H9 (cell line): ENCODE data around the gene AKIRIN2. TPM values are rescaled to one million over a fixed set of nuclear protein-coding genes. Genes with fewer than 3 reads are reported as not detected.

Experiments
- DNase-seq: peaks from one replicate; pipeline ENCODE4 v3.0.0-alpha.2; 2017
- H2AFZ ChIP-seq: one replicate; pipeline ENCODE4 v1.6.1; 2013; ENCODE audit warnings: mild to moderate bottlenecking, low read length, control low read depth, moderate library complexity
- H2AK5ac ChIP-seq: 2 replicates; pipeline ENCODE4 v1.6.1; 2013; ENCODE audit warnings: low read length, control low read depth, mixed read lengths; ENCODE audit not compliant: insufficient read length
- H2BK120ac ChIP-seq: one replicate; pipeline ENCODE4 v1.6.1; 2013; ENCODE audit warnings: low read depth, mild to moderate bottlenecking, low read length, control low read depth, inconsistent platforms; ENCODE audit not compliant: poor library complexity, severe bottlenecking
- H2BK12ac ChIP-seq: 2 replicates; pipeline ENCODE4 v1.6.1; 2013; ENCODE audit warnings: low read length, control low read depth, mixed read lengths, low read depth; ENCODE audit not compliant: insufficient read length
- H2BK15ac ChIP-seq: 2 replicates; pipeline ENCODE4 v1.6.1; 2013; ENCODE audit warnings: low read depth, low read length, control low read depth
- H2BK20ac ChIP-seq: one replicate; pipeline ENCODE4 v1.6.1; 2013; ENCODE audit warnings: low read depth, mild to moderate bottlenecking, low read length, control low read depth, inconsistent platforms; ENCODE audit not compliant: poor library complexity, severe bottlenecking
- H2BK5ac ChIP-seq: 2 replicates; pipeline ENCODE4 v1.6.1; 2013; ENCODE audit warnings: low read length, control low read depth, mixed read lengths; ENCODE audit not compliant: insufficient read length
- H3K14ac ChIP-seq: 2 replicates; pipeline ENCODE4 v1.6.1; 2013; ENCODE audit warnings: low read length, control low read depth; ENCODE audit not compliant: insufficient read depth
- H3K18ac ChIP-seq: 2 replicates; pipeline ENCODE4 v1.6.1; 2013; ENCODE audit warnings: low read depth, mild to moderate bottlenecking, mixed read lengths, low read length, control low read depth; ENCODE audit not compliant: insufficient read length
- H3K23ac ChIP-seq: 2 replicates; pipeline ENCODE4 v1.6.1; 2013; ENCODE audit warnings: low read length, control low read depth, mixed read lengths, low read depth; ENCODE audit not compliant: insufficient read length
- H3K23me2 ChIP-seq: 2 replicates; pipeline ENCODE4 v1.6.1; 2013; ENCODE audit warnings: low read depth, mild to moderate bottlenecking, mixed read lengths, low read length, control low read depth; ENCODE audit not compliant: insufficient read length, poor library complexity, severe bottlenecking
- H3K27ac ChIP-seq: 2 replicates; pipeline ENCODE4 v1.5.1; 2013; ENCODE audit warnings: low read length, control low read depth, mixed read lengths, low read depth; ENCODE audit not compliant: insufficient read length
- H3K27me3 ChIP-seq: 2 replicates; pipeline ENCODE4 v1.6.1; 2013; ENCODE audit warnings: low read length, control low read depth, inconsistent platforms; ENCODE audit not compliant: insufficient read depth
- H3K4ac ChIP-seq: 2 replicates; pipeline ENCODE4 v1.6.1; 2013; ENCODE audit warnings: low read depth, mild to moderate bottlenecking, control low read depth, inconsistent platforms, low read length, moderate library complexity
- H3K4me1 ChIP-seq: 2 replicates; pipeline ENCODE4 v1.6.1; 2013; ENCODE audit warnings: low read length, control low read depth, inconsistent platforms; ENCODE audit not compliant: insufficient read depth
- H3K4me2 ChIP-seq: 2 replicates; pipeline ENCODE4 v1.6.1; 2013; ENCODE audit warnings: low read length, control low read depth, mixed read lengths; ENCODE audit not compliant: insufficient read length, insufficient read depth
- H3K56ac ChIP-seq: 2 replicates; pipeline ENCODE4 v1.6.1; 2013; ENCODE audit warnings: low read depth, mild to moderate bottlenecking, mixed read lengths, low read length, control low read depth; ENCODE audit not compliant: insufficient read length
- H3K79me1 ChIP-seq: 2 replicates; pipeline ENCODE4 v1.6.1; 2013; ENCODE audit warnings: low read depth, mild to moderate bottlenecking, moderate library complexity, low read length, control low read depth, inconsistent platforms; ENCODE audit not compliant: insufficient read depth, poor library complexity, severe bottlenecking
- H3K79me2 ChIP-seq: 2 replicates; pipeline ENCODE4 v1.6.1; 2013; ENCODE audit warnings: low read length, control low read depth, inconsistent platforms; ENCODE audit not compliant: insufficient read depth
- H3K9ac ChIP-seq: 2 replicates; pipeline ENCODE4 v1.6.1; 2013; ENCODE audit warnings: low read length, control low read depth, mixed read lengths; ENCODE audit not compliant: insufficient read length; ENCODE audit errors: extremely low read depth
- H3K9me3 ChIP-seq: one replicate; pipeline ENCODE4 v1.6.1; 2013; ENCODE audit warnings: low read depth, low read length, inconsistent platforms; ENCODE audit not compliant: control insufficient read depth
- H3T11ph ChIP-seq: one replicate; pipeline ENCODE4 v1.6.1; 2013; ENCODE audit warnings: mild to moderate bottlenecking, low read length, control low read depth, inconsistent platforms
- H4K20me1 ChIP-seq: one replicate; pipeline ENCODE4 v1.6.1; 2013; ENCODE audit not compliant: control insufficient read depth, insufficient read length, insufficient read depth
- H4K5ac ChIP-seq: 2 replicates; pipeline ENCODE4 v1.6.1; 2013; ENCODE audit warnings: low read depth, mild to moderate bottlenecking, mixed read lengths, low read length, control low read depth; ENCODE audit not compliant: insufficient read length
- H4K8ac ChIP-seq: replicated peaks from 2 replicates; pipeline ENCODE4 v1.6.1; 2013; ENCODE audit warnings: low read length, control low read depth, mixed read lengths, low read depth; ENCODE audit not compliant: insufficient read length
- H4K91ac ChIP-seq: 2 replicates; pipeline ENCODE4 v1.6.1; 2013; ENCODE audit warnings: low read depth, mild to moderate bottlenecking, moderate library complexity, mixed read lengths, low read length, control low read depth; ENCODE audit not compliant: insufficient read length
- H3K27ac Mint-ChIP-seq, 3 experiments: 2 replicates in 2 of 3; 3 replicates in 1 of 3; pipeline ENCODE4 v1.8.0; 2020 to 2021; ENCODE audit warnings: mixed read lengths in 3 of 3, mild to moderate bottlenecking in 1 of 3, moderate library complexity in 1 of 3
- H3K27me3 Mint-ChIP-seq: 2 replicates; pipeline ENCODE4 v1.8.0; 2021; ENCODE audit warnings: low read depth, mild to moderate bottlenecking, moderate library complexity, mixed read lengths
- H3K36me3 Mint-ChIP-seq, 3 experiments: 2 replicates in 2 of 3; 3 replicates in 1 of 3; pipeline ENCODE4 v1.8.0; 2020 to 2021; ENCODE audit warnings: low read depth in 3 of 3, mixed read lengths in 3 of 3; ENCODE audit not compliant: insufficient read depth in 1 of 3
- H3K4me1 Mint-ChIP-seq, 2 experiments: 2 replicates each; pipeline ENCODE4 v1.8.0; 2020; ENCODE audit warnings: mixed read lengths in 2 of 2
- H3K4me3 Mint-ChIP-seq, 2 experiments: 2 replicates in 1 of 2; 3 replicates in 1 of 2; pipeline ENCODE4 v1.8.0; 2020 to 2021; ENCODE audit warnings: mild to moderate bottlenecking in 2 of 2, mixed read lengths in 2 of 2, moderate library complexity in 1 of 2
- H3K9me3 Mint-ChIP-seq, 2 experiments: 2 replicates in 1 of 2; 3 replicates in 1 of 2; pipeline ENCODE4 v1.8.0; 2020; ENCODE audit warnings: mild to moderate bottlenecking in 2 of 2, mixed read lengths in 2 of 2, moderate library complexity in 1 of 2
- CTCF ChIP-seq: fragments of 200-600 bp; sonication (generic); conservative IDR thresholded peaks from 3 replicates; pipeline ENCODE4 v1.8.0; 2021; ENCODE audit warnings: antibody characterized with exemption, mild to moderate bottlenecking
- total RNA-seq: library from RNA; stranded (reverse); gene quantifications from 2 replicates; pipeline ENCODE4 v1.2.1, GENCODE V29; 2021

AKIRIN2 gene
- total RNA-seq, 1 experiment from 2014 or later = 75.7 TPM

GRCh38 chr6:87628881-87629280, 73.2 kb downstream of the AKIRIN2 start:
- no peaks in the 10 kb centered on the region for H3K9me3 Mint-ChIP-seq
- H3K4me3 Mint-ChIP-seq = no peak overlapping the region
- H3K14ac ChIP-seq = no peak overlapping the region
- H2BK20ac ChIP-seq = no peak overlapping the region
- H3T11ph ChIP-seq = no peak overlapping the region
- H4K91ac ChIP-seq = no peak overlapping the region
- DNase-seq = no peak
- no peak for TF ChIP-seq CTCF
- H3K79me2 ChIP-seq = no peaks in the 10 kb centered on the region
- H2BK120ac ChIP-seq = no peak overlapping the region
- H3K27ac Mint-ChIP-seq = no peak overlapping the region; a peak in 1 of 7 replicates
- no peaks in the 10 kb centered on the region for H3K27me3 Mint-ChIP-seq
- H3K4me1 ChIP-seq = no peaks in the 10 kb centered on the region
- no peaks in the 10 kb centered on the region for H3K9me3 ChIP-seq
- H4K8ac ChIP-seq = no peak overlapping the region
- no peak overlapping the region for H3K56ac ChIP-seq
- H4K20me1 ChIP-seq = no peaks in the 10 kb centered on the region
- H3K27ac ChIP-seq = no peak overlapping the region
- H2BK5ac ChIP-seq = no peak overlapping the region
- no peak overlapping the region for H2BK12ac ChIP-seq
- H3K23ac ChIP-seq = no peak overlapping the region
- no peaks in the 10 kb centered on the region for H3K27me3 ChIP-seq
- no peak overlapping the region for H3K4me2 ChIP-seq
- peaks cover 15 to 47% (median 24%) of the 10 kb centered on the region in 3 experiments; a peak in 6 of 7 replicates for H3K36me3 Mint-ChIP-seq
- H4K5ac ChIP-seq = no peak overlapping the region
- H2AK5ac ChIP-seq = no peak overlapping the region
- no peak overlapping the region for H3K18ac ChIP-seq
- peaks cover 7 to 12% of the 10 kb centered on the region in 2 experiments; a peak in 3 of 4 replicates for H3K4me1 Mint-ChIP-seq
- H3K79me1 ChIP-seq = no peaks in the 10 kb centered on the region
- no peak overlapping the region for H2AFZ ChIP-seq
- H3K9ac ChIP-seq = no peak overlapping the region
- H3K23me2 ChIP-seq = no peaks in the 10 kb centered on the region
- no peak overlapping the region for H3K4ac ChIP-seq
- no peak overlapping the region for H2BK15ac ChIP-seq
